Muscle of arm (tissue), 12 donors: ENCODE data around the gene CDR2. TPM values are rescaled to one million over a fixed set of nuclear protein-coding genes. Genes with fewer than 3 reads are reported as not detected.

Experiments
- DNase-seq: peaks from one replicate; pipeline ENCODE4 v3.0.0-alpha.2; 2013
- polyA plus RNA-seq, 12 donors: library from polyadenylated mRNA; unstranded; fragments of 120-200 nt; gene quantifications; one replicate each; pipeline ENCODE4 v1.2.1, GENCODE V29; 2013; ENCODE audit not compliant: insufficient read length in 12 of 12

Gene CDR2
- polyA plus RNA-seq, 12 donors = 13.7 to 26.3 (median 19.1) TPM; not detected in 1

- DNase-seq = no peak
These were observed 49.4 kb downstream of the CDR2 start for GRCh38 chr16:22324787-22325597.

GRCh38 chr16:22323959-22324786, 50.2 kb downstream of the CDR2 start:
- no peak for DNase-seq

- DNase-seq = no peak
These were observed 51.1 kb downstream of the CDR2 start for GRCh38 chr16:22323173-22323958.

- DNase-seq = no peak
These were observed 51.7 kb downstream of the CDR2 start for GRCh38 chr16:22322741-22323140.

- DNase-seq = no peak
These were observed 52.4 kb downstream of the CDR2 start for GRCh38 chr16:22322021-22322471.

GRCh38 chr16:22321340-22322001, 52.9 kb downstream of the CDR2 start:
- peak; percentile 66 for DNase-seq

- no peak for DNase-seq
These were observed 53.7 kb downstream of the CDR2 start for GRCh38 chr16:22320572-22321339.

GRCh38 chr16:22318690-22319358, 55.6 kb downstream of the CDR2 start:
- no peak for DNase-seq

- DNase-seq = no peak
These were observed 56.8 kb downstream of the CDR2 start for GRCh38 chr16:22317625-22318024.

- DNase-seq = no peak
These were observed 57.4 kb downstream of the CDR2 start for GRCh38 chr16:22317001-22317530.

GRCh38 chr16:22316411-22316811, 58.0 kb downstream of the CDR2 start:
- no peak for DNase-seq

- DNase-seq = no peak
These were observed 58.4 kb downstream of the CDR2 start for GRCh38 chr16:22315979-22316378.

GRCh38 chr16:22314661-22315626, 59.5 kb downstream of the CDR2 start:
- DNase-seq = no peak

GRCh38 chr16:22313876-22314470, 60.4 kb downstream of the CDR2 start:
- no peak for DNase-seq

- no peak for DNase-seq
These were observed 61.3 kb downstream of the CDR2 start for GRCh38 chr16:22312897-22313781.

GRCh38 chr16:22311520-22311919, 62.9 kb downstream of the CDR2 start:
- no peak for DNase-seq
